HepG2 (cell line): ENCODE results near the gene MIF. TPM values are rescaled to one million over a fixed set of nuclear protein-coding genes. Genes with fewer than 3 reads are reported as not detected.

Source experiments
- GABPB1 ChIP-seq: IDR thresholded peaks from 2 replicates; pipeline ENCODE4 v1.6.1; 2016; ENCODE audit warnings: mild to moderate bottlenecking, missing genetic modification reagents, moderate library complexity, missing compliant biosample characterization
- KDM5A ChIP-seq: fragments of 200-600 bp; sonication (generic); IDR thresholded peaks from 2 replicates; pipeline ENCODE4 v1.7.0; 2018; ENCODE audit warnings: antibody characterized with exemption, mild to moderate bottlenecking, low read length, borderline replicate concordance
- KLF6 ChIP-seq: IDR thresholded peaks from 2 replicates; pipeline ENCODE4 v1.8.0; 2016; ENCODE audit warnings: missing biosample characterization, missing genetic modification reagents
- MAFK ChIP-seq, 2 experiments: IDR thresholded peaks in 1 of 2; conservative IDR thresholded peaks in 1 of 2; 2 replicates each; pipeline ENCODE4 v1.6.1; 2011; ENCODE audit warnings: improper control_type of control experiment in 2 of 2, low read length in 2 of 2
- MED13 ChIP-seq: sonication (generic); formaldehyde crosslinking; IDR thresholded peaks from 2 replicates; pipeline ENCODE4 v1.5.0; 2020; ENCODE audit warnings: missing genetic modification reagents
- NKX3-1 ChIP-seq: sonication (generic); formaldehyde crosslinking; IDR thresholded peaks from 2 replicates; pipeline ENCODE4 v1.5.0; 2020; ENCODE audit warnings: missing genetic modification reagents
- PAF1 ChIP-seq: IDR thresholded peaks from 2 replicates; pipeline ENCODE4 v1.6.1; 2016; ENCODE audit warnings: missing genetic modification reagents, missing compliant biosample characterization
- PHF8 ChIP-seq: sonication (generic); formaldehyde crosslinking; IDR thresholded peaks from 2 replicates; pipeline ENCODE4 v1.5.0; 2020; ENCODE audit warnings: missing genetic modification reagents
- PRPF4 ChIP-seq: fragments of 200-400 bp; formaldehyde crosslinking; IDR thresholded peaks from 2 replicates; pipeline ENCODE4 v1.6.1; 2016; ENCODE audit warnings: low read length, low read depth; ENCODE audit not compliant: poor library complexity, severe bottlenecking
- SIX4 ChIP-seq: sonication (generic); formaldehyde crosslinking; IDR thresholded peaks from 2 replicates; pipeline ENCODE4 v1.4.0; 2020; ENCODE audit warnings: missing genetic modification reagents
- ZBTB42 ChIP-seq: sonication (generic); formaldehyde crosslinking; IDR thresholded peaks from 2 replicates; pipeline ENCODE4 v1.5.0; 2020; ENCODE audit warnings: mild to moderate bottlenecking, missing genetic modification reagents
- ZFY ChIP-seq: sonication (generic); formaldehyde crosslinking; IDR thresholded peaks from 2 replicates; pipeline ENCODE4 v1.4.0; 2020; ENCODE audit warnings: missing genetic modification reagents
- ZNF484 ChIP-seq: sonication (generic); formaldehyde crosslinking; IDR thresholded peaks from 2 replicates; pipeline ENCODE4 v1.5.1; 2020; ENCODE audit warnings: mild to moderate bottlenecking, low read depth, missing genetic modification reagents, borderline replicate concordance
- polyA plus RNA-seq, 8 experiments: library from polyadenylated mRNA; depleted of rRNA in 3 of 8; stranded (reverse) in 7 of 8; unstranded in 1 of 8; fragments of >200 nt; fragmentation: Illumina TruSeq in 4 of 8; extraction: Trizol in 4 of 8; gene quantifications; 2 replicates each; pipeline versions ENCODE4 v1.2.1 to v1.2.3, GENCODE V29; 2011 to 2016; ENCODE audit warnings: low read depth in 4 of 8, missing spikeins in 1 of 8, mixed read lengths in 1 of 8; ENCODE audit not compliant: insufficient read depth in 1 of 8
- total RNA-seq, 5 experiments: library from RNA; depleted of rRNA; stranded (reverse); fragments of >200 nt; fragmentation: Illumina TruSeq; extraction: Trizol; gene quantifications; 2 replicates each; pipeline ENCODE4 v1.2.3, GENCODE V29; 2016; ENCODE audit warnings: low read depth in 1 of 5
- TF ChIP-seq, protein P1 (sequence below): sonication (generic); formaldehyde crosslinking; IDR thresholded peaks from 2 replicates; pipeline ENCODE4 v1.4.0; 2020; ENCODE audit warnings: mild to moderate bottlenecking, missing genetic modification reagents
- TF ChIP-seq, protein P2 (sequence below): sonication (generic); formaldehyde crosslinking; IDR thresholded peaks from 2 replicates; pipeline ENCODE4 v1.4.0; 2020; ENCODE audit warnings: missing genetic modification reagents
- TF ChIP-seq, protein P3 (sequence below): sonication (generic); formaldehyde crosslinking; IDR thresholded peaks from 2 replicates; pipeline ENCODE4 v1.5.1; 2020; ENCODE audit warnings: mild to moderate bottlenecking, missing genetic modification reagents, moderate library complexity
- TF ChIP-seq, protein P4 (sequence below): sonication (generic); formaldehyde crosslinking; IDR thresholded peaks from 2 replicates; pipeline ENCODE4 v1.8.0; 2023; ENCODE audit warnings: mild to moderate bottlenecking, missing genetic modification reagents

MIF gene
- total and polyA plus RNA-seq, 2 of the 13 experiments (the other 11 are each of a cell fraction or from before 2014, with no cell fraction given) = 634 to 675 TPM

DNA sequence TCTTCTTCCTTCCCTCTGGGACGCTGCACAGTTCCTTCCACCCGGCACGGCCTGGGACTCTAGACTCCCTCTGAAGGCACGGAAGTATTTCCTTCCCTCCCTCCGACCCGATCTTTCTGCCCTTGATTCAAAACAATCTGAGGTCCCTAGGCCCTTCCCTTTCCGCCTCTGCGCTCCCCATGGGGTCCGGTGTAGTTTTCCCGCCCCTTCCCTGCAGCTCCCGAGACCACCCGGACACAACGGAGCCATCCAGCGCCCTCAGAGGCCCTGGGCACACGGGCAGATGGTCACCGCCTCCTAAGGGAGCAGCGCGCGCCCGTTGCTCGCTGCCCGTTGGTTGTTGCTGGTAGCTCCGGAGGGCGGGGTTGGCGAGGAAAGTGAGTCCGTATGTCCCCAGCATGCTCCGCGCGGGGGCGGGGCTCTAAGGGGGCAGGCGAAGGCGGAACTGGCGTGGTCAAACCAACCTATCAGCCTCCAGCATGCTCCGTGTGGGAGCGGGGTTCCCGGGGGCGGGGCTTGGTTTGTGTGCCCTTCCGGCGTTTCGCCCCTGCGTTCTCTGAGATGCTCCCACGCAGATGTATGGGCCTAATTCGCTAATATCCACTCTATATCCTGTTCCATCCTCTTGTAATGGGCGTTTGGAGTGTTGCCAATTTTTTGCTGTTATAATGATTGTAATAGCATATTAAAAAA, 19.6 kb downstream of the MIF start (continued):
- TF ChIP-seq, protein P1, sequence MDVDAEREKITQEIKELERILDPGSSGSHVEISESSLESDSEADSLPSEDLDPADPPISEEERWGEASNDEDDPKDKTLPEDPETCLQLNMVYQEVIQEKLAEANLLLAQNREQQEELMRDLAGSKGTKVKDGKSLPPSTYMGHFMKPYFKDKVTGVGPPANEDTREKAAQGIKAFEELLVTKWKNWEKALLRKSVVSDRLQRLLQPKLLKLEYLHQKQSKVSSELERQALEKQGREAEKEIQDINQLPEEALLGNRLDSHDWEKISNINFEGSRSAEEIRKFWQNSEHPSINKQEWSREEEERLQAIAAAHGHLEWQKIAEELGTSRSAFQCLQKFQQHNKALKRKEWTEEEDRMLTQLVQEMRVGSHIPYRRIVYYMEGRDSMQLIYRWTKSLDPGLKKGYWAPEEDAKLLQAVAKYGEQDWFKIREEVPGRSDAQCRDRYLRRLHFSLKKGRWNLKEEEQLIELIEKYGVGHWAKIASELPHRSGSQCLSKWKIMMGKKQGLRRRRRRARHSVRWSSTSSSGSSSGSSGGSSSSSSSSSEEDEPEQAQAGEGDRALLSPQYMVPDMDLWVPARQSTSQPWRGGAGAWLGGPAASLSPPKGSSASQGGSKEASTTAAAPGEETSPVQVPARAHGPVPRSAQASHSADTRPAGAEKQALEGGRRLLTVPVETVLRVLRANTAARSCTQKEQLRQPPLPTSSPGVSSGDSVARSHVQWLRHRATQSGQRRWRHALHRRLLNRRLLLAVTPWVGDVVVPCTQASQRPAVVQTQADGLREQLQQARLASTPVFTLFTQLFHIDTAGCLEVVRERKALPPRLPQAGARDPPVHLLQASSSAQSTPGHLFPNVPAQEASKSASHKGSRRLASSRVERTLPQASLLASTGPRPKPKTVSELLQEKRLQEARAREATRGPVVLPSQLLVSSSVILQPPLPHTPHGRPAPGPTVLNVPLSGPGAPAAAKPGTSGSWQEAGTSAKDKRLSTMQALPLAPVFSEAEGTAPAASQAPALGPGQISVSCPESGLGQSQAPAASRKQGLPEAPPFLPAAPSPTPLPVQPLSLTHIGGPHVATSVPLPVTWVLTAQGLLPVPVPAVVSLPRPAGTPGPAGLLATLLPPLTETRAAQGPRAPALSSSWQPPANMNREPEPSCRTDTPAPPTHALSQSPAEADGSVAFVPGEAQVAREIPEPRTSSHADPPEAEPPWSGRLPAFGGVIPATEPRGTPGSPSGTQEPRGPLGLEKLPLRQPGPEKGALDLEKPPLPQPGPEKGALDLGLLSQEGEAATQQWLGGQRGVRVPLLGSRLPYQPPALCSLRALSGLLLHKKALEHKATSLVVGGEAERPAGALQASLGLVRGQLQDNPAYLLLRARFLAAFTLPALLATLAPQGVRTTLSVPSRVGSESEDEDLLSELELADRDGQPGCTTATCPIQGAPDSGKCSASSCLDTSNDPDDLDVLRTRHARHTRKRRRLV (CRISPR knock-in tag) = no peak
- TF ChIP-seq NKX3-1 (CRISPR knock-in tag) = no peak
- peak; percentile 81; the same call in 1 of the 2 replicates for TF ChIP-seq PAF1 (CRISPR knock-in tag)
- TF ChIP-seq ZFY (CRISPR knock-in tag) = peak; percentile 92
- TF ChIP-seq, protein P2, sequence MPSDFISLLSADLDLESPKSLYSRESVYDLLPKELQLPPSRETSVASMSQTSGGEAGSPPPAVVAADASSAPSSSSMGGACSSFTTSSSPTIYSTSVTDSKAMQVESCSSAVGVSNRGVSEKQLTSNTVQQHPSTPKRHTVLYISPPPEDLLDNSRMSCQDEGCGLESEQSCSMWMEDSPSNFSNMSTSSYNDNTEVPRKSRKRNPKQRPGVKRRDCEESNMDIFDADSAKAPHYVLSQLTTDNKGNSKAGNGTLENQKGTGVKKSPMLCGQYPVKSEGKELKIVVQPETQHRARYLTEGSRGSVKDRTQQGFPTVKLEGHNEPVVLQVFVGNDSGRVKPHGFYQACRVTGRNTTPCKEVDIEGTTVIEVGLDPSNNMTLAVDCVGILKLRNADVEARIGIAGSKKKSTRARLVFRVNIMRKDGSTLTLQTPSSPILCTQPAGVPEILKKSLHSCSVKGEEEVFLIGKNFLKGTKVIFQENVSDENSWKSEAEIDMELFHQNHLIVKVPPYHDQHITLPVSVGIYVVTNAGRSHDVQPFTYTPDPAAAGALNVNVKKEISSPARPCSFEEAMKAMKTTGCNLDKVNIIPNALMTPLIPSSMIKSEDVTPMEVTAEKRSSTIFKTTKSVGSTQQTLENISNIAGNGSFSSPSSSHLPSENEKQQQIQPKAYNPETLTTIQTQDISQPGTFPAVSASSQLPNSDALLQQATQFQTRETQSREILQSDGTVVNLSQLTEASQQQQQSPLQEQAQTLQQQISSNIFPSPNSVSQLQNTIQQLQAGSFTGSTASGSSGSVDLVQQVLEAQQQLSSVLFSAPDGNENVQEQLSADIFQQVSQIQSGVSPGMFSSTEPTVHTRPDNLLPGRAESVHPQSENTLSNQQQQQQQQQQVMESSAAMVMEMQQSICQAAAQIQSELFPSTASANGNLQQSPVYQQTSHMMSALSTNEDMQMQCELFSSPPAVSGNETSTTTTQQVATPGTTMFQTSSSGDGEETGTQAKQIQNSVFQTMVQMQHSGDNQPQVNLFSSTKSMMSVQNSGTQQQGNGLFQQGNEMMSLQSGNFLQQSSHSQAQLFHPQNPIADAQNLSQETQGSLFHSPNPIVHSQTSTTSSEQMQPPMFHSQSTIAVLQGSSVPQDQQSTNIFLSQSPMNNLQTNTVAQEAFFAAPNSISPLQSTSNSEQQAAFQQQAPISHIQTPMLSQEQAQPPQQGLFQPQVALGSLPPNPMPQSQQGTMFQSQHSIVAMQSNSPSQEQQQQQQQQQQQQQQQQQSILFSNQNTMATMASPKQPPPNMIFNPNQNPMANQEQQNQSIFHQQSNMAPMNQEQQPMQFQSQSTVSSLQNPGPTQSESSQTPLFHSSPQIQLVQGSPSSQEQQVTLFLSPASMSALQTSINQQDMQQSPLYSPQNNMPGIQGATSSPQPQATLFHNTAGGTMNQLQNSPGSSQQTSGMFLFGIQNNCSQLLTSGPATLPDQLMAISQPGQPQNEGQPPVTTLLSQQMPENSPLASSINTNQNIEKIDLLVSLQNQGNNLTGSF (CRISPR knock-in tag) = no peak
- TF ChIP-seq PRPF4 = no peak
- no peak for TF ChIP-seq SIX4
- no peak for TF ChIP-seq ZNF484 (CRISPR knock-in tag)
- peak; percentile 97 for TF ChIP-seq PHF8
- TF ChIP-seq KDM5A = peak; percentile 32; the same call in 1 of the 2 replicates
- peak; percentile 91 for TF ChIP-seq GABPB1 (CRISPR knock-in tag)
- no peak for TF ChIP-seq ZBTB42
- no peak for TF ChIP-seq MAFK (conservative IDR thresholded peaks at IDR 0.05 in 1 of 2, IDR thresholded peaks at IDR 0.05 in 1 of 2; ENCODE audit: low read length in 2 of 2)
- TF ChIP-seq, protein P3, sequence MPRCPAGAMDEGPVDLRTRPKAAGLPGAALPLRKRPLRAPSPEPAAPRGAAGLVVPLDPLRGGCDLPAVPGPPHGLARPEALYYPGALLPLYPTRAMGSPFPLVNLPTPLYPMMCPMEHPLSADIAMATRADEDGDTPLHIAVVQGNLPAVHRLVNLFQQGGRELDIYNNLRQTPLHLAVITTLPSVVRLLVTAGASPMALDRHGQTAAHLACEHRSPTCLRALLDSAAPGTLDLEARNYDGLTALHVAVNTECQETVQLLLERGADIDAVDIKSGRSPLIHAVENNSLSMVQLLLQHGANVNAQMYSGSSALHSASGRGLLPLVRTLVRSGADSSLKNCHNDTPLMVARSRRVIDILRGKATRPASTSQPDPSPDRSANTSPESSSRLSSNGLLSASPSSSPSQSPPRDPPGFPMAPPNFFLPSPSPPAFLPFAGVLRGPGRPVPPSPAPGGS = peak; percentile 77
- TF ChIP-seq, protein P4, sequence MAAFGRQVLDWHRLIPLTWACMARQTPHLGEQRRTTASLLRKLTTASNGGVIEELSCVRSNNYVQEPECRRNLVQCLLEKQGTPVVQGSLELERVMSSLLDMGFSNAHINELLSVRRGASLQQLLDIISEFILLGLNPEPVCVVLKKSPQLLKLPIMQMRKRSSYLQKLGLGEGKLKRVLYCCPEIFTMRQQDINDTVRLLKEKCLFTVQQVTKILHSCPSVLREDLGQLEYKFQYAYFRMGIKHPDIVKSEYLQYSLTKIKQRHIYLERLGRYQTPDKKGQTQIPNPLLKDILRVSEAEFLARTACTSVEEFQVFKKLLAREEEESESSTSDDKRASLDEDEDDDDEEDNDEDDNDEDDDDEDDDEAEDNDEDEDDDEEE = no peak; the same call in 1 of the 2 replicates
- no peak for TF ChIP-seq MED13 (CRISPR knock-in tag)
- TF ChIP-seq KLF6 = no peak
